ENCODE results near the gene FSD1L. TPM values are rescaled to one million over a fixed set of nuclear protein-coding genes. Genes with fewer than 3 reads are reported as not detected.

FSD1L gene
- total RNA-seq: 17.6 and 18.6 TPM in 2 replicates
- polyA plus RNA-seq (2012): 3.2 TPM

- DNase-seq (ENCODE audit: low read depth): peak; percentile 94
Observed at GRCh38 chr9:105447814-105448812, at the start of gene FSD1L. Gene FSD1L, plus strand, starts transcription at chr9:105448034. Its CDS starts 187 bp downstream, at chr9:105448221.

DNA sequence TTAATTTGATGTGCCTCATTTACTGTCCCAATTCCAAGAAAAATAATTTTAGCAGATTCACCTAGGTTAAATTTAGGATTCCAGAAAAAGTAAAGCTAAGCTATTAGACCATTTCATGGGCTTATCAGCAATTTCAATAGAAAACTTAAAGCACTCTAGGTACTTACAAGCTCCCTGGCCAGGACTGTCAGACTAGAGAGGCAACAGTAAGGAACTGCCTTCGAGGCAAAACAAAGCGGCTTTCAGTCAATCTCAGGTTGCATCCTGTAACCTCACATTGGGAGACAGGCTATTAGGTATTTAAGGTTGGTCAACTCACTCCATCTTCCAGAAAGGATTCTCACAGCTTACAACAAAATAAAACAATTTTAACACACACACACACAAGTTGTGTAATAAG, 48.7 kb upstream of the FSD1L start:
- no peak for DNase-seq (ENCODE audit: low read depth)

- peak; percentile 23 for DNase-seq (ENCODE audit: low read depth)
Observed at GRCh38 chr9:105401651-105402050, 46.2 kb upstream of the FSD1L start.

- DNase-seq (ENCODE audit: low read depth): no peak
Observed at GRCh38 chr9:105403552-105404248, 44.1 kb upstream of the FSD1L start.

GRCh38 chr9:105405514-105406131, 42.2 kb upstream of the FSD1L start:
- DNase-seq (ENCODE audit: low read depth): peak; percentile 95

GRCh38 chr9:105406369-105406768, 41.5 kb upstream of the FSD1L start:
- DNase-seq (ENCODE audit: low read depth): no peak

DNA sequence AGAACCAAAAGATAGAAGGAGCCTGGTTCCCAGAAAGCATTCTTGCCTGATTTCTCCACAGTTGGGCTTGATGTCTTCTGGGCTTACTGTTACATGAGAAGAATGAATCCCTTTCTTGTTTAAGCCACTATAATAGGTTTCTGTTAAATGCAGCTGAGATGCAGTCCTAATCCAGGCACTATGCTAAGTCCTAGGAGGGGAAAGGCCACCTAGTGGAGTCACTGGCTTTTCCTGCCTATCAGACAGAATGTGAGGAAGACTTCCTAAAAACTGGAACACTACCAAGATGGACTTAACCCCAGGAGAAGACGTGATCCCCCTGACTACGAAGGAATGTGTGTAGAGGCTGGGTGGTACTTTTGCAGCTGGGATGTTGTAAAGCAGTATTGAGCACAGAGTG, 34.3 kb upstream of the FSD1L start:
- DNase-seq (ENCODE audit: low read depth): peak; percentile 39

DNA sequence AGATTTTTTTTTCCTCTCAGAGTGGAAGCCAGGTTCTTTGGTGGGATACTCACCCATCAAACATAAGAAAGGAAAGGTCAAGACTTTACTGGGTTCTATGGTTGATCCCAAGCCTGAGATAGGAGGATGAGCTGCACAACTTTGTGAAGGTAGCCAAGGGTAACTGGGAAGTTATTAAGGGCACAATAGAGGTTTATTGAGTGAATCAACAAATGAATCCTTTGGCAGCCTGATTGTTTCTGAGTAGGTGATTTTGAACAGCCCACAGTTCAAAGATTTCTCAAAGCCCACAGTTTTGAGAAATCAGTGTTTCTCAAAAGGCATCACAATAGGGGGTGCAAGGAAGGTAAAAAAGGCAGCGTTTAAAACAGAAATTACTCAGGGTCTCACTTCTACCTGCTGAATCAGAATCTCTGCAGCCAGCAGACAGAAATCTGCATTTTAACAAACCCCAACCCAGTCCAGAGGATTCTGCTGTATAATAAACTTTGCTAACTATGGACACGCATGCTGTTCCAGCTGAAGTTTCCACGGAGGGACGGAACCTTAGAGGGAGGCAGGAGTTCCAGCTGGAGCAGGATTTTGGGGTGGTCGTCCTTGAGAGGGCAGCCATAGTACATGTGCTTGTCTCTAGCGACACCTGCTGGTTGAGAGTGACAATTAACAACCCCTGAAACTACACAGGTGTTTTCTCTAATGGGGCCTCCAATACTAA, 32.7 kb upstream of the FSD1L start:
- peak; percentile 62 for DNase-seq (ENCODE audit: low read depth)

DNA sequence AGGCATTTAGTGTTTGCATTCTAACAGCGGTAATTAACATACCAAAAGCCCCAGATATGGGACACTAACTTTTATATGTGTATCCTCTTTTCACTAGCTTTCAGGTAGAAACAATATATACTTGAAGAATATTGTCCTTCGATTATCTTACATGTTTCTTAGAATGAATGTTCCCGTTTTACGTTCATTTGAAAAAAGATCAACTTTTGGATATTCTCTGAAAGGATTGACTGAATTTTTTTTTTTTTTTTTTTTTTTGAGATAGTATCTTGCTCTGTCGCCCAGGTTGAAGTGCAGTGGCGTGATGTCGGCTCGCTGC, 32.2 kb upstream of the FSD1L start:
- DNase-seq (ENCODE audit: low read depth): no peak

- DNase-seq (ENCODE audit: low read depth): no peak
Observed at GRCh38 chr9:105416840-105417239, 31.0 kb upstream of the FSD1L start.

- no peak for DNase-seq (ENCODE audit: low read depth)
Observed at GRCh38 chr9:105418588-105419500, 29.0 kb upstream of the FSD1L start.

DNA sequence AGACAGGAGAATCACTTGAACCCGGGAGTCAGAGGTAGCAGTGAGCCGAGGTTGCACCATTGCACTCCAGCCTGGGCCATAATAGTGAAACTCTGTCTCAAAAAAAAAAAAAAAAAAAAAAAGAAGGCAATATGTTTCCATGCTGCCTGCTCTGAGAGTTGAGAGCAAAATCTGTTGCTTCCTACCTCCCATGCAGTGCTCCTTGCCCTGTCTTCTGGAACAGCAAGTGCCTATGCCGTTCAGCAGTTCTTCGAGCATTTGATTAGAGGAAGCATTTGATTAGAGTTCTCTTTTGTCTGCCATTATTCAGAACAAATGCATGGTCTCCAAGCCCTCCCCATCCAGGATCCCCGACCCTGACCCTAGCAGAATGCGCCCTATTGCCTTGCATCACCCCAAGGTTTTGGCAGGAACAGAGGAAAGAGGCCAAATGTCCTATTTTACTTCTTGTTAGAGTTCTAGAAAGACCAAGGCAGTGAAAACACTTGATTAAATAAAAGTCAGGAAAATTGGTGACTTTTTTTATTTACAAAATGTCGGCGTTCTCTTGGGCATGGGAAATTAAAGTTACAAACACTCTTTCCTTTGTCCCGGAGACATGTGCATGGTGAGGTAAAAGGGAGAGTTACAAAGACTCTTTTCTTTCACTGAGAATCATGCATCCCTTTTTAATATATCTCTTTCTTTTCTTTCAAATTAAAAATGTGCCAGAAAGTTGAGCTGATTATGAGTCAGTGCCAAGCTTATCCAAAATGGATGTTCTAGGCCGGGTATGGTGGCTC, 27.8 kb upstream of the FSD1L start:
- no peak for DNase-seq (ENCODE audit: low read depth)

GRCh38 chr9:105421154-105421553, 26.7 kb upstream of the FSD1L start:
- DNase-seq (ENCODE audit: low read depth): no peak

GRCh38 chr9:105421864-105422263, 26.0 kb upstream of the FSD1L start:
- DNase-seq (ENCODE audit: low read depth): no peak

- DNase-seq (ENCODE audit: low read depth): peak; percentile 37
Observed at GRCh38 chr9:105425816-105426433, 21.9 kb upstream of the FSD1L start.

- DNase-seq (ENCODE audit: low read depth): no peak
Observed at GRCh38 chr9:105426657-105427056, 21.2 kb upstream of the FSD1L start.

- DNase-seq (ENCODE audit: low read depth): no peak
Observed at GRCh38 chr9:105431424-105432246, 16.2 kb upstream of the FSD1L start.

GRCh38 chr9:105432247-105432842, 15.5 kb upstream of the FSD1L start:
- DNase-seq (ENCODE audit: low read depth): no peak
